HG02970 (cell line): ENCODE data around the gene SLC10A1.

Experiments used
- ATAC-seq: cut with Tn5 transposase; IDR thresholded peaks from one replicate; pipeline ENCODE4 v1.9.1; 2021; ENCODE audit warnings: mild to moderate bottlenecking, moderate library complexity, moderate number of reproducible peaks; ENCODE audit not compliant: unreplicated experiment, low FRiP score

SLC10A1 gene

GRCh38 chr14:69811227-69811867 lies 14.3 kb upstream of the SLC10A1 start:
- ATAC-seq, result no peak

GRCh38 chr14:69808919-69809808 lies 12.1 kb upstream of the SLC10A1 start:
- no peak for ATAC-seq

GRCh38 chr14:69807192-69807591 lies 10.2 kb upstream of the SLC10A1 start:
- no peak for ATAC-seq

- no peak for ATAC-seq
Measured at GRCh38 chr14:69804902-69805301, 7.9 kb upstream of the SLC10A1 start.

- ATAC-seq, result no peak
Measured at GRCh38 chr14:69803753-69804152, 6.7 kb upstream of the SLC10A1 start.

- ATAC-seq, result no peak
Measured at GRCh38 chr14:69798339-69798735, 1.3 kb upstream of the SLC10A1 start.

GRCh38 chr14:69797573-69798338 lies 715 bp upstream of the SLC10A1 start:
- ATAC-seq, result no peak

GRCh38 chr14:69795691-69796090 lies 1.4 kb downstream of the SLC10A1 start:
- ATAC-seq, result no peak

GRCh38 chr14:69794791-69795190 lies 2.2 kb downstream of the SLC10A1 start:
- no peak for ATAC-seq

- ATAC-seq, result no peak
Measured at GRCh38 chr14:69792887-69793421, 4.1 kb downstream of the SLC10A1 start.

- ATAC-seq, result no peak
Measured at GRCh38 chr14:69789118-69789640, 7.9 kb downstream of the SLC10A1 start.

GRCh38 chr14:69786603-69787002 lies 10.4 kb downstream of the SLC10A1 start:
- no peak for ATAC-seq

GRCh38 chr14:69784942-69785341 lies 12.1 kb downstream of the SLC10A1 start:
- ATAC-seq, result no peak

- no peak for ATAC-seq
Measured at GRCh38 chr14:69780952-69781351, 16.1 kb downstream of the SLC10A1 start.

GRCh38 chr14:69780092-69780491 lies 16.9 kb downstream of the SLC10A1 start:
- ATAC-seq, result no peak

GRCh38 chr14:69779088-69779487 lies 18.0 kb downstream of the SLC10A1 start:
- no peak for ATAC-seq

- ATAC-seq, result no peak
Measured at GRCh38 chr14:69776875-69777453, 20.1 kb downstream of the SLC10A1 start.

GRCh38 chr14:69775012-69775411 lies 22.0 kb downstream of the SLC10A1 start:
- no peak for ATAC-seq

- no peak for ATAC-seq
Measured at GRCh38 chr14:69773571-69774276, 23.3 kb downstream of the SLC10A1 start.
